T47D (cell line): ENCODE data around the gene TTC24.
A peak's percentile ranks its signal among the peaks of the same experiment; 100 is the strongest.
"Not testable (repeated sequence)": the region's sequence is repeated elsewhere in the genome, so short reads cannot be mapped to it uniquely, and the experiment has no call there.

Experiments used
- DNase-seq, 2 experiments: peaks; one replicate each; pipeline versions ENCODE4 v3.0.0 to v3.0.0-alpha.2; 2011 to 2012; ENCODE audit warnings: low read depth in 1 of 2, low spot score in 1 of 2
- JUND ChIP-seq: IDR thresholded peaks from 2 replicates; pipeline ENCODE4 v1.6.1; 2012; ENCODE audit warnings: low read depth
- in situ Hi-C: cut with HindIII; loops from 2 replicates; pipeline ENCODE4 v1.10.0; 2016; ENCODE audit warnings: low sequenced_read_pairs, low pct_unique_long_range_greater_than_20kb

TTC24 gene

DNA sequence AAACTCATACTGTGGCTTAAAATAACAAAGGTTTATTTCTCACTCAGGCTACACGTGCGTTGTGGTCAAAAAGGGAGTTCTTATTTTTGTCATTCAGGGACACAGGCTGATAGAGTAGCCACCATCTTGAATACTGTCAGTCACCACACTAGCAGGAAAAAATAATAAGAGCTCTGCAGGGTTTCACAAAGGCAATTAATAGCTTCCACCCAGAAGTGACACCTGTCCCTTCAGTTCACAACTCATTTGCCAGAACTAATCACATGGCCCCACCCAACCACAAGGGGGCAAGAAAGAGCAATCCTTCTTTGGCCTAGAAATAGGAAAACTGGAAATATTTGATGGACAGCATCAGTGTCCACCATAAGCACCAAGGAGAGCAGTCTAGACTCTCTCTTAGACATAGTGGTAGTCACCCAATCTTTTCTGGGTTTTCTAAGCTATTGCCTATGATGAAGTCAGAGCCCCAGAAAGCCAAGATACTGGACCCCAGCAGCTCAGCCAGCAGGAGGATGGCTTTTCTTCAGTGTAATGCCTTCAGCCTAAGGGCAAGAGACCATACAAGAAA lies 47.9 kb downstream of the TTC24 start:
- no peak for TF ChIP-seq JUND
- in situ Hi-C loops: no loop called here
- DNase-seq: peak in 1 of 2 experiments; percentile 89

DNA sequence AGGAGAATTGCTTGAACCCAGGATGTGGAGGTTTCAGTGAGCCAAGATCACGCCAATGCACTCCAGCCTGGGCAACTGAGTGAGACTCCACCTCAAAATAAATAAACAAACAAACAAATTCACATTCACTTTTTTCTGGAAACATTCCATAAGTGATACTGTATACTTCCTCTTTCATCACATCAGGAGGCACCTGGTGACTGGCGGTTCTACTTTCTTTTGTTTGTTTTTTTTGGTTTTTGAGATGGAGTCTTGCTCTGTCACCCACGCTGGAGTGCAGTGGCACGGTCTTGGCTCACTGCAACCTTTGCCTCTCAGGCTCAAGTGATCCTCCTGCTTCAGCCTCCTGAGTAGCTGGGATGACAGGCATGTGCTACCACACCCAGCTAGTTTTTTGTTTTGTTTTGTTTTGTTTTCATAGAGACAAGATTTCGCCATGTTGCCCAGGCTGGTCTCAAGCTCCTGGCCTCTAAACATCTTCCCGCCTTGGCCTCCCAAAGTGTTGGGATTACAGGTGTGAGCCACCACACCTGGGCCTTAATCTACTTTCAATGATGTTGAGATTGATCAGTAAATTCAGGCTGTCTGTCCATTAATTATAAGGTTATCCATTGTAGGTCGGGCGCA lies 50.4 kb downstream of the TTC24 start:
- in situ Hi-C loops: no loop called here
- TF ChIP-seq JUND: no peak
- DNase-seq: no peak

DNA sequence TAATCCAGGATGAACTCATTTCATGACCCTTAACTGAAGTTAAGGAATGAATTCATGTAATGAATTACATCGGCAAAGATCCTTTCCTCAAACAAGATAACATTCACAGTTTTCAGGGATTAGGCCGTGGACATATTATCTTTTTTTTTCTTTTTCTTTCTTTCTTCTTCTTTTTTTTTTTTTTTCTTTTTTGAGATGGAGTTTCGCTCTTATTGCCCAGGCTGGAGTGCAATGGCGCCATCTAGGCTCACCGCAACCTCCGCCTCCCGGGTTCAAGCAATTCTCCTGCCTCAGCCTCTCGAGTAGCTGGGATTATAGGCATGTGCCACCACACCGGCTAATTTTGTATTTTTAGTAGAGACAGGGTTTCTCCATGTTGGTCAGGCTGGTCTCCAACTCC lies 51.6 kb downstream of the TTC24 start:
- DNase-seq, in situ Hi-C loops: not testable (repeated sequence)

DNA sequence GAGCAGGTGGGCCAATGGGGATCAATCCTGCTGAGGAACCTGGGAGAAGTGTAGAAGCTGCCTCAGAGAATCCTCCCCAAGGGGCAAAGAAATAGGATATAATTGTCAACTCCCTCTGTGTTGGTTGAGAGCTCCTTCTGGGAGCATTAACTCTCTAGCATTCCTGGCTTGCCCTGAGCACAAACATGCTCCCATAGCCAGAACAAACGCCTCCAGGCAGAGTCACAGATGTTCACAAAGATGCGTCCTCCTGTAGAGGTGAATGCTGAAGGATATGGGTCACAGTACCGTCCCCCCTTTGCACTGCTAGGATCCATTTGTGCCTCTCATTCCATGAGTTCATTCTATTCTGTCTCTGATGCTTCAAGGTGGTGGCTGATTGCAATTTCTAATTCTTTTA lies 52.8 kb downstream of the TTC24 start:
- peak in 1 of 2 experiments; percentile 75 for DNase-seq
- in situ Hi-C loops: no loop called here
- no peak for TF ChIP-seq JUND
